ENCODE results near the gene LIMS1. TPM values are rescaled to one million over a fixed set of nuclear protein-coding genes. Genes with fewer than 3 reads are reported as not detected.

The LIMS1 gene
- total and polyA plus RNA-seq, 10 donors, result 8.9 to 104 (median 61.2) TPM

DNA sequence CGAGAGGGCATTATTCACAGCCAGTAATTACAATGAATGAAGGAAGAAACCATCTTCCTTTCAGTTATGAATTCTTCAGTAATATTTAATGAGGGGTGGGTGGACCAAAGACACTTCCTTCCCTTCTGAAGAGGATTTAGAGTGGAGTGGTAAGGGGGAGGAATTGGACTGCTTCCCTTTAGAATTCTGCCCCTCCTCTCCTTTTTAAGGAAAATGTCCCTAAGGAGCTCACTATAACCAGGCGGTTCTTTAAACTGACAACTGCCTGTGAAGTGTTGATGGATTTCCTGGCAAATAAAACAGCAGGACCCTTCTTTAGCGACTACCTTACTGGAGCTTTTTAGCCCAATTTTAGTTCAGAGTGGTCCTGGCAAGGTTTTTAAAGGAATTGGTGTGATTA, 86.4 kb downstream of the LIMS1 start:
- Histone ChIP-seq H3K9me3 (no peaks in the 10 kb centered on the region), H3K27me3 (replicated peaks in 1 of 7) (no peaks in the 10 kb centered on the region), H3K36me3 (no peaks in the 10 kb centered on the region), H3K4me1 (peaks cover 30 to 100% (median 60%) of the 10 kb centered on the region in 6 donors), H3K4me3 (peak overlapping the region in 1 of 8 donors; percentile 58), H3K27ac (peak overlapping the region; percentile 71 to 85 (median 74))
- intact Hi-C loops (cut with DNase I; ENCODE audit: low total_unique reads), result loop anchor here (10.0 kb wide), 1 partner anchor 176 kb away; the partner anchor contains the start of gene GCC2
- no peak for DNase-seq
- WGBS, 5 donors, result 16 to 32% (median 31%) methylated on average over 3 of the region's 3 CpGs
- TF ChIP-seq POLR2AphosphoS5 (IDR thresholded peaks at IDR 0.05) (no peak), POLR2A (IDR thresholded peaks at IDR 0.05) (no peak)
- TF ChIP-seq, protein P1, sequence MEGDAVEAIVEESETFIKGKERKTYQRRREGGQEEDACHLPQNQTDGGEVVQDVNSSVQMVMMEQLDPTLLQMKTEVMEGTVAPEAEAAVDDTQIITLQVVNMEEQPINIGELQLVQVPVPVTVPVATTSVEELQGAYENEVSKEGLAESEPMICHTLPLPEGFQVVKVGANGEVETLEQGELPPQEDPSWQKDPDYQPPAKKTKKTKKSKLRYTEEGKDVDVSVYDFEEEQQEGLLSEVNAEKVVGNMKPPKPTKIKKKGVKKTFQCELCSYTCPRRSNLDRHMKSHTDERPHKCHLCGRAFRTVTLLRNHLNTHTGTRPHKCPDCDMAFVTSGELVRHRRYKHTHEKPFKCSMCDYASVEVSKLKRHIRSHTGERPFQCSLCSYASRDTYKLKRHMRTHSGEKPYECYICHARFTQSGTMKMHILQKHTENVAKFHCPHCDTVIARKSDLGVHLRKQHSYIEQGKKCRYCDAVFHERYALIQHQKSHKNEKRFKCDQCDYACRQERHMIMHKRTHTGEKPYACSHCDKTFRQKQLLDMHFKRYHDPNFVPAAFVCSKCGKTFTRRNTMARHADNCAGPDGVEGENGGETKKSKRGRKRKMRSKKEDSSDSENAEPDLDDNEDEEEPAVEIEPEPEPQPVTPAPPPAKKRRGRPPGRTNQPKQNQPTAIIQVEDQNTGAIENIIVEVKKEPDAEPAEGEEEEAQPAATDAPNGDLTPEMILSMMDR (IDR thresholded peaks at IDR 0.05 in 8 of 11, conservative IDR thresholded peaks at IDR 0.05 in 3 of 11), result no peak

DNA sequence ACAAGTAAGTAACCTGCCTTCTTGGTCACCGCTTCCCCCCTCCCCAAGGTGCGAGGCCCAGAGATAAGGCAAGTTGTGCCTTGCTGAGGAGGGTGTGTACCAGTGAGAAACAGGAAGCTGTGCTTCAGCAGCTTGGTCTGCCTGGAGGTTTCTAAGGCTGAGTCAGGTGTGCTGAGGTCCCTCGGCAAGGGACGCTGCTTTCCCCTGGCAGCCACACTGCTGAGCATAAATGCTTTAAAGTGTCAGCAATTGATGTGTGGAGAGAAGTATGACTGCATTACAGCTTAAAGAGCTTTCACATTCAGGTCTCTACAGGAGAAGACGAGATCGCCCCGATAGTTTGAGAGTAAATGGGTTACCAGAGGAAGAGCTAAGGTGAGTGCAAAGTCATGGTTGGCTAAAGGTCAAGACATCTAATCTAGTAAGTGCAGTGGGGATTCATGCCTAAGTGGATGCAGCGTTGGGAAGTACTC, 86.9 kb downstream of the LIMS1 start:
- H3K27ac ChIP-seq, result peak overlapping the region; percentile 71 to 85 (median 74)
- H3K27me3 ChIP-seq (replicated peaks in 1 of 7), result no peaks in the 10 kb centered on the region
- TF ChIP-seq, protein P1 (IDR thresholded peaks at IDR 0.05 in 8 of 11, conservative IDR thresholded peaks at IDR 0.05 in 3 of 11), result no peak
- TF ChIP-seq POLR2A (IDR thresholded peaks at IDR 0.05) (no peak), POLR2AphosphoS5 (IDR thresholded peaks at IDR 0.05) (peak in 2 of 3 donors; percentile 74 to 75)
- H3K9me3 ChIP-seq, result no peaks in the 10 kb centered on the region
- H3K4me1 ChIP-seq, result peaks cover 30 to 100% (median 57%) of the 10 kb centered on the region in 6 donors
- DNase-seq, result peak; percentile 91
- peak overlapping the region in 5 of 8 donors; percentile 8 to 58 (median 17) for H3K4me3 ChIP-seq
- H3K36me3 ChIP-seq, result no peaks in the 10 kb centered on the region
- intact Hi-C loops (cut with DNase I; ENCODE audit: low total_unique reads), result loop anchor here (10.0 kb wide), 1 partner anchor 176 kb away; the partner anchor contains the start of gene GCC2
- 13 to 29% (median 22%) methylated on average over 8 of the region's 8 CpGs for WGBS, 5 donors

DNA sequence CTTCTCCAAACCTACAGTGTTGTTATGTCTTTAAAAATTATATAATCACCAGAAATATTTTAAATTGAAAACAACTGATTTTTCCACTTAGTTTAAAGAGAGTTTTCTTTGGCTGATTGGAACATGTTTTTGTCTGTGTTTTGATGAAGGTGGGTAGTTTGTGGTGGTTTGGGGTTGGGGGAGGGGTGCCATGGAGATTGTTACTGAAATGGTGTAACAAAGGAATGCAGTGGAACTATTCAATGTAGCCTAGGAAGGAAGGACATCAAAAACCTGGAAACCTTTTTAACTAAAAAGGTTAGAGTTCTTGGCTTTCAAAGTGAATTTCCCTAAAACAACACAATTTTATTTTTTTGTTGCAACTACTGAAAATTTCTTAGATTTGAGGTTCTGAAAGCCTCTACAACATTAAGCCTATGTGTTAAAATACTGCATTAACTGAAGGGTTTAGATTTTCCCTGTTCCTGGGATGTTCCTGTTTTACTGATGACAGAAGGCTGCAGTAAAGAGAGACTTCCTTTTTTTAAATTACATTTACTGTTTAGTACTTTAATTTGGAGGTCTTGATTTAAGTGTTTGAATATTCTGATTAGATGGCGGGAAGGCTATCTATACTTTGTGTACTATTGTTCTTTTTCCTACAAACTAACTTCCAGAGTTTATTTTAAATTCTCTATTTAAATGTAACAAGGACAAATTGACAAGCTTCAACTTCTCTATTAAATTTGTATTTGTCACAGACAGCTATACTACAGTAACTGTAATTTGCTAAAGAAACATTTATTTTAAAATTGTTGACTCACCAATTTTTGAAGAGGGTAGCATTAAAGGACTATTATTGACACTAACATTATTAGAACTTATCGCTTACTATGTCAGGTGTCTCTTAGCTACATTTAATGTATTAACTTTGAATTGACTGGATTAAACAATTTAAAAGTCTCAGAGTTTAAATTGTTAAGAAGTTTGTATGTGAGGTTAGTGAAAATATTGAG, 87.7 kb downstream of the LIMS1 start:
- intact Hi-C loops (cut with DNase I; ENCODE audit: low total_unique reads), result loop anchor here (10.0 kb wide), 1 partner anchor 177 kb away; the partner anchor contains the start of gene GCC2
- Histone ChIP-seq H3K27ac (peak overlapping the region; percentile 71 to 85 (median 74)), H3K4me1 (peaks cover 30 to 100% (median 52%) of the 10 kb centered on the region in 6 donors), H3K9me3 (no peaks in the 10 kb centered on the region), H3K27me3 (replicated peaks in 1 of 7) (no peaks in the 10 kb centered on the region), H3K4me3 (peak overlapping the region in 3 of 8 donors; percentile 17 to 58 (median 19)), H3K36me3 (no peaks in the 10 kb centered on the region)
- DNase-seq, result no peak
- 77 to 86% (median 81%) methylated on average over 2 of the region's 2 CpGs for WGBS, 5 donors
- TF ChIP-seq POLR2A (IDR thresholded peaks at IDR 0.05) (no peak), POLR2AphosphoS5 (IDR thresholded peaks at IDR 0.05) (no peak)
- TF ChIP-seq, protein P1 (IDR thresholded peaks at IDR 0.05 in 8 of 11, conservative IDR thresholded peaks at IDR 0.05 in 3 of 11), result no peak
